ENCODE results near the gene MICAL3.

- TF ChIP-seq CTCF (IDR thresholded peaks at IDR 0.05; ENCODE audit: insufficient read depth, low read length) (no peak), POLR2AphosphoS5 (IDR thresholded peaks at IDR 0.05; ENCODE audit: low read depth) (no peak)
Measured at GRCh38 chr22:17957204-17957603, 67.2 kb downstream of the MICAL3 start.
